H1 (cell line): ENCODE measurements around the gene FBXO8. TPM values are rescaled to one million over a fixed set of nuclear protein-coding genes. Genes with fewer than 3 reads are reported as not detected.

Experiments used
- CTCF ChIA-PET: fragments of 300-600 bp; sonication (Branson Sonifier 250); formaldehyde crosslinking; loops from one replicate; lab custom pipeline; 2021; ENCODE audit not compliant: partially characterized antibody; lab: Charles Lee
- POLR2A ChIA-PET: fragments of 300-600 bp; sonication (Branson Sonifier 250); formaldehyde crosslinking; loops from one replicate; lab custom pipeline; 2021; ENCODE audit warnings: inconsistent platforms; ENCODE audit not compliant: partially characterized antibody; lab: Charles Lee
- DNase-seq, 2 experiments: peaks; one replicate each; pipeline versions ENCODE4 v3.0.0 to v3.0.0-alpha.2; 2010 to 2022; ENCODE audit warnings: low spot score in 2 of 2, low read depth in 1 of 2, mixed read lengths in 1 of 2
- FAIRE-seq: peaks from 2 replicates; lab custom pipeline; 2011; peaks lifted over from hg19 to GRCh38; lab: Jason Lieb, UNC
- H2AFZ ChIP-seq: 2 replicates; pipeline ENCODE4 v1.8.1; 2012; ENCODE audit warnings: low read length, inconsistent platforms
- H2AK5ac ChIP-seq: 2 replicates; pipeline ENCODE4 v1.6.1; 2013; ENCODE audit warnings: low read depth, low read length
- H2BK120ac ChIP-seq: replicated peaks from 2 replicates; pipeline ENCODE3; 2013; ENCODE audit warnings: low read depth, low read length, inconsistent platforms
- H2BK12ac ChIP-seq: 2 replicates; pipeline ENCODE4 v1.6.1; 2013; ENCODE audit warnings: low read depth, low read length
- H2BK15ac ChIP-seq: 2 replicates; pipeline ENCODE4 v1.6.1; 2013; ENCODE audit warnings: low read length
- H2BK20ac ChIP-seq: 2 replicates; pipeline ENCODE4 v1.6.1; 2013; ENCODE audit warnings: low read length
- H2BK5ac ChIP-seq: 2 replicates; pipeline ENCODE4 v1.6.1; 2013; ENCODE audit warnings: low read depth, low read length
- H3K14ac ChIP-seq: 2 replicates; pipeline ENCODE4 v1.6.1; 2013; ENCODE audit warnings: inconsistent platforms; ENCODE audit not compliant: insufficient read length
- H3K18ac ChIP-seq: 2 replicates; pipeline ENCODE4 v1.6.1; 2013; ENCODE audit warnings: low read length; ENCODE audit errors: extremely low read depth
- H3K23ac ChIP-seq: 2 replicates; pipeline ENCODE4 v1.6.1; 2013; ENCODE audit warnings: inconsistent platforms; ENCODE audit not compliant: insufficient read length
- H3K23me2 ChIP-seq: 2 replicates; pipeline ENCODE4 v1.6.1; 2013; ENCODE audit warnings: low read depth, low read length
- H3K27ac ChIP-seq: 2 replicates; pipeline ENCODE4 v1.6.1; 2011; ENCODE audit warnings: low read depth, low read length, inconsistent platforms
- H3K27me3 ChIP-seq, 4 experiments: replicated peaks in 1 of 4; 1 replicate in 1 of 4; 2 replicates in 3 of 4; pipeline versions ENCODE4 v1.6.1 to v1.8.1; 2011 to 2013; ENCODE audit warnings: low read length in 3 of 4, mild to moderate bottlenecking in 3 of 4, inconsistent platforms in 2 of 4, mixed read lengths in 2 of 4, moderate library complexity in 1 of 4; ENCODE audit not compliant: control insufficient read depth in 3 of 4, insufficient read depth in 3 of 4; ENCODE audit errors: extremely low read depth in 1 of 4
- H3K36me3 ChIP-seq, 4 experiments: 2 replicates each; pipeline versions ENCODE4 v1.6.1 to v1.8.1; 2011 to 2013; ENCODE audit warnings: mild to moderate bottlenecking in 4 of 4, low read length in 3 of 4, moderate library complexity in 2 of 4, control low read depth in 1 of 4, inconsistent platforms in 1 of 4; ENCODE audit not compliant: insufficient read depth in 4 of 4, control insufficient read depth in 2 of 4
- H3K4ac ChIP-seq: replicated peaks from 2 replicates; pipeline ENCODE3; 2013; ENCODE audit warnings: low read length, low read depth, mixed read lengths, inconsistent platforms; ENCODE audit not compliant: insufficient read length
- H3K4me1 ChIP-seq, 4 experiments: replicated peaks in 1 of 4; 1 replicate in 1 of 4; 2 replicates in 3 of 4; pipeline versions ENCODE4 v1.6.1 to v1.8.1; 2011 to 2013; ENCODE audit warnings: low read length in 3 of 4, inconsistent platforms in 2 of 4, mixed read lengths in 1 of 4; ENCODE audit not compliant: insufficient read depth in 4 of 4, control insufficient read depth in 3 of 4
- H3K4me2 ChIP-seq, 2 experiments: 2 replicates each; pipeline versions ENCODE4 v1.6.1 to v1.8.1; 2011 to 2013; ENCODE audit warnings: low read depth in 2 of 2, low read length in 2 of 2, control low read depth in 1 of 2, inconsistent platforms in 1 of 2, mild to moderate bottlenecking in 1 of 2; ENCODE audit not compliant: insufficient read depth in 1 of 2
- H3K4me3 ChIP-seq, 4 experiments: fragments of 200-600, 300-600 bp in 1 of 4; sonication (generic), shearing (Covaris generic), sonication (Bioruptor Twin) in 1 of 4; 2 replicates each; pipeline versions ENCODE4 v1.5.1 to v1.8.1; 2011 to 2016; ENCODE audit warnings: low read length in 4 of 4, low read depth in 3 of 4, control low read depth in 2 of 4, inconsistent platforms in 2 of 4, mild to moderate bottlenecking in 2 of 4, mixed read lengths in 1 of 4, moderate library complexity in 1 of 4; ENCODE audit not compliant: insufficient read depth in 2 of 4; ENCODE audit errors: extremely low read depth in 1 of 4
- H3K56ac ChIP-seq: replicated peaks from 2 replicates; pipeline ENCODE3; 2013; ENCODE audit warnings: low read depth, mild to moderate bottlenecking, mixed read lengths, low read length, inconsistent platforms; ENCODE audit not compliant: insufficient read length
- H3K79me1 ChIP-seq: 2 replicates; pipeline ENCODE4 v1.6.1; 2013; ENCODE audit warnings: low read depth, low read length, control low read depth
- H3K79me2 ChIP-seq, 2 experiments: 2 replicates each; pipeline versions ENCODE4 v1.6.1 to v1.8.1; 2012 to 2013; ENCODE audit warnings: low read length in 2 of 2, mild to moderate bottlenecking in 2 of 2, inconsistent platforms in 1 of 2; ENCODE audit not compliant: insufficient read depth in 2 of 2, control insufficient read depth in 1 of 2
- H3K9ac ChIP-seq, 4 experiments: replicated peaks in 1 of 4; 1 replicate in 1 of 4; 2 replicates in 3 of 4; pipeline versions ENCODE4 v1.6.1 to v1.8.1; 2011 to 2013; ENCODE audit warnings: low read depth in 3 of 4, low read length in 3 of 4, control low read depth in 2 of 4, mild to moderate bottlenecking in 2 of 4, moderate library complexity in 2 of 4, inconsistent platforms in 1 of 4; ENCODE audit errors: extremely low read depth in 1 of 4
- H3K9me3 ChIP-seq, 2 experiments: 2 replicates each; pipeline versions ENCODE4 v1.6.1 to v1.8.1; 2012 to 2013; ENCODE audit warnings: mild to moderate bottlenecking in 2 of 2, moderate library complexity in 2 of 2, control low read depth in 1 of 2, inconsistent platforms in 1 of 2, low read depth in 1 of 2, low read length in 1 of 2, mixed read lengths in 1 of 2; ENCODE audit not compliant: insufficient read depth in 2 of 2
- H4K20me1 ChIP-seq, 2 experiments: replicated peaks in 1 of 2; 2 replicates each; pipeline versions ENCODE3 to v1.8.1; 2011 to 2013; ENCODE audit warnings: inconsistent platforms in 2 of 2, low read length in 2 of 2, mild to moderate bottlenecking in 1 of 2; ENCODE audit not compliant: insufficient read depth in 2 of 2, control insufficient read depth in 1 of 2
- H4K5ac ChIP-seq: 2 replicates; pipeline ENCODE4 v1.6.1; 2013; ENCODE audit warnings: low read length, low read depth, mixed read lengths, inconsistent platforms; ENCODE audit not compliant: insufficient read length
- H4K8ac ChIP-seq: 2 replicates; pipeline ENCODE4 v1.8.0; 2013; ENCODE audit warnings: mild to moderate bottlenecking, moderate library complexity, low read length, inconsistent platforms; ENCODE audit not compliant: insufficient read depth; ENCODE audit errors: extremely low read depth
- H4K91ac ChIP-seq: replicated peaks from 2 replicates; pipeline ENCODE3; 2013; ENCODE audit warnings: low read length, mixed read lengths, inconsistent platforms; ENCODE audit not compliant: insufficient read length
- GABPA ChIP-seq: IDR thresholded peaks from 2 replicates; pipeline ENCODE4 v1.6.1; 2011; ENCODE audit warnings: mild to moderate bottlenecking, low read length, moderate library complexity, borderline replicate concordance; ENCODE audit not compliant: insufficient read depth
- MAX ChIP-seq: IDR thresholded peaks from 2 replicates; pipeline ENCODE4 v1.6.1; 2012; ENCODE audit warnings: inconsistent platforms
- SIN3A ChIP-seq, 2 experiments: IDR thresholded peaks in 1 of 2; conservative IDR thresholded peaks in 1 of 2; 2 replicates each; pipeline ENCODE4 v1.6.1; 2011 to 2012; ENCODE audit warnings: low read length in 2 of 2, improper control_type of control experiment in 1 of 2, low read depth in 1 of 2, mild to moderate bottlenecking in 1 of 2
- SRF ChIP-seq: IDR thresholded peaks from 2 replicates; pipeline ENCODE4 v1.6.1; 2011; ENCODE audit warnings: mild to moderate bottlenecking, low read depth, low read length, moderate library complexity
- polyA plus RNA-seq, 7 experiments: library from polyadenylated mRNA; depleted of rRNA in 3 of 7; stranded (reverse) in 5 of 7; unstranded in 2 of 7; fragments of >200 nt in 5 of 7; fragments of 200-250 nt in 2 of 7; gene quantifications; 1 replicate in 5 of 7; 2 replicates in 1 of 7; 4 replicates in 1 of 7; pipeline versions ENCODE4 v1.2.1 to v1.2.3, GENCODE V29; 2011 to 2013; ENCODE audit warnings: missing spikeins in 2 of 7, mixed read lengths in 2 of 7
- total RNA-seq: library from RNA; stranded (reverse); fragmentation: NEBNext Ultra II Directional; extraction: Animal tissue kit (Norgen Biotek cat#: 25700); gene quantifications from 2 replicates; pipeline ENCODE4 v1.2.1, GENCODE V29; 2021

FBXO8 gene
- total and polyA plus RNA-seq, 2 of the 8 experiments (the other 6 are each of a cell fraction or from before 2014, with no cell fraction given): 5.1 to 7.5 TPM

GRCh38 chr4:174259580-174259979, 23.9 kb downstream of the FBXO8 start:
- FAIRE-seq: no peak
- Histone ChIP-seq H3K9ac (no peak overlapping the region), H3K36me3 (no peaks in the 10 kb centered on the region)

More at GRCh38 chr4:174259580-174259979, 23.9 kb downstream of the FBXO8 start:
- Histone ChIP-seq H2AFZ (no peak overlapping the region), H2BK20ac (no peak overlapping the region), H3K79me2 (no peaks in the 10 kb centered on the region), H3K27ac (no peak overlapping the region), H2AK5ac (no peak overlapping the region), H3K9me3 (no peaks in the 10 kb centered on the region), H4K8ac (no peak overlapping the region), H2BK12ac (no peak overlapping the region), H3K23me2 (no peaks in the 10 kb centered on the region), H2BK5ac (no peak overlapping the region)
- ChIA-PET CTCF (interaction anchor here (1.8 kb wide), 1 partner anchor 37 kb away, joined by 7 read pairs; no protein-coding TSS in a partner anchor), POLR2A (no interaction called here)
- TF ChIP-seq GABPA (no peak), MAX (no peak), SIN3A (conservative IDR thresholded peaks at IDR 0.05 in 1 of 2, IDR thresholded peaks at IDR 0.05 in 1 of 2; ENCODE audit: low read depth in 1 of 2, low read length in 2 of 2) (no peak), SRF (no peak)
- TF ChIP-seq, all 59 proteins: peak for 0
- no peak overlapping the region for H4K5ac ChIP-seq
- no peak overlapping the region for H3K56ac ChIP-seq
- no peak overlapping the region for H2BK120ac ChIP-seq
- no peak overlapping the region for H2BK15ac ChIP-seq
- H3K79me1 ChIP-seq: no peaks in the 10 kb centered on the region
- no peak for DNase-seq
- H3K23ac ChIP-seq: no peak overlapping the region
- no peak overlapping the region for H3K4ac ChIP-seq
- H3K4me2 ChIP-seq: no peak overlapping the region
- no peak overlapping the region for H3K4me3 ChIP-seq
- no peak overlapping the region for H3K18ac ChIP-seq
- no peak overlapping the region for H4K91ac ChIP-seq
- no peaks in the 10 kb centered on the region for H3K4me1 ChIP-seq
- no peaks in the 10 kb centered on the region for H3K27me3 ChIP-seq
- H4K20me1 ChIP-seq: no peaks in the 10 kb centered on the region
- no peak overlapping the region for H3K14ac ChIP-seq
